Anterior cingulate cortex (tissue), 58 donors: ENCODE measurements around the gene TYW1B.
"Not testable (repeated sequence)": the region's sequence is repeated elsewhere in the genome, so short reads cannot be mapped to it uniquely, and the experiment has no call there.

Experiments
- DNase-seq, 58 donors: peaks; one replicate each; lab custom pipeline; 2025; lab: John Stamatoyannopoulos, UW

TYW1B gene

GRCh38 chr7:72583620-72584361, 244.2 kb downstream of the TYW1B start:
- not testable (repeated sequence) for DNase-seq

- not testable (repeated sequence) for DNase-seq
These were observed 247.7 kb downstream of the TYW1B start for GRCh38 chr7:72580142-72580770.

- DNase-seq = no peak
These were observed 250.9 kb downstream of the TYW1B start for GRCh38 chr7:72577107-72577506.

- DNase-seq = not testable (repeated sequence)
These were observed 266.0 kb downstream of the TYW1B start for GRCh38 chr7:72561988-72562387.

GRCh38 chr7:72559546-72559945, 268.5 kb downstream of the TYW1B start:
- not testable (repeated sequence) for DNase-seq

GRCh38 chr7:72556733-72557132, 271.3 kb downstream of the TYW1B start:
- DNase-seq = not testable (repeated sequence)

GRCh38 chr7:72555238-72555637, 272.8 kb downstream of the TYW1B start:
- DNase-seq = not testable (repeated sequence)

GRCh38 chr7:72554401-72554800, 273.6 kb downstream of the TYW1B start:
- not testable (repeated sequence) for DNase-seq

- not testable (repeated sequence) for DNase-seq
These were observed 277.5 kb downstream of the TYW1B start for GRCh38 chr7:72550454-72550853.

- DNase-seq = peak in 8 of 58 donors; percentile 1 to 17 (median 5)
These were observed 281.3 kb downstream of the TYW1B start for GRCh38 chr7:72546586-72547237.

- not testable (repeated sequence) for DNase-seq
These were observed 283.5 kb downstream of the TYW1B start for GRCh38 chr7:72544531-72544930.

- DNase-seq = no peak
These were observed 287.1 kb downstream of the TYW1B start for GRCh38 chr7:72540923-72541322.

- DNase-seq = no peak
These were observed 287.8 kb downstream of the TYW1B start for GRCh38 chr7:72540106-72540611.

- DNase-seq = no peak
These were observed 288.3 kb downstream of the TYW1B start for GRCh38 chr7:72539702-72540101.

GRCh38 chr7:72538856-72539255, 289.1 kb downstream of the TYW1B start:
- peak in 2 of 58 donors; percentile 0 to 13 for DNase-seq

- no peak for DNase-seq
These were observed 289.9 kb downstream of the TYW1B start for GRCh38 chr7:72538147-72538546.

GRCh38 chr7:72536038-72536437, 292.0 kb downstream of the TYW1B start:
- DNase-seq = not testable (repeated sequence)

GRCh38 chr7:72531048-72531447, 297.0 kb downstream of the TYW1B start:
- DNase-seq = not testable (repeated sequence)
